GM12892 (cell line): ENCODE data around the gene TSSC4.

Experiments
- POLR2A ChIP-seq: IDR thresholded peaks from 2 replicates; pipeline ENCODE4 v1.6.1; 2011; ENCODE audit warnings: low read depth, low read length, control low read depth
- POLR2AphosphoS5 ChIP-seq: IDR thresholded peaks from 2 replicates; pipeline ENCODE4 v1.6.1; 2011; ENCODE audit warnings: low read depth, low read length, control low read depth
- TAF1 ChIP-seq: IDR thresholded peaks from 2 replicates; pipeline ENCODE4 v1.6.1; 2011; ENCODE audit warnings: low read depth, mild to moderate bottlenecking, control low read depth, low read length, borderline replicate concordance

GRCh38 chr11:2428322-2428795 is 27.8 kb downstream of the TSSC4 start:
- TF ChIP-seq POLR2A (no peak), POLR2AphosphoS5 (no peak), TAF1 (no peak)
